NT2/D1 (cell line): Measurements from ENCODE around the gene FAM184A.

ENCODE experiments used
- SUZ12 ChIP-seq: IDR thresholded peaks from 2 replicates; pipeline ENCODE4 v1.6.1; 2011; ENCODE audit not compliant: insufficient read length, insufficient read depth; ENCODE audit errors: extremely low read depth
- YY1 ChIP-seq: IDR thresholded peaks from 2 replicates; pipeline ENCODE4 v1.6.1; 2011; ENCODE audit not compliant: insufficient read length, insufficient read depth
- ZNF274 ChIP-seq: IDR thresholded peaks from 2 replicates; pipeline ENCODE4 v1.6.1; 2011; ENCODE audit warnings: mild to moderate bottlenecking, low read depth, low read length

GRCh38 chr6:119119989-119120388, 41.5 kb upstream of the FAM184A start:
- TF ChIP-seq SUZ12 (no peak), ZNF274 (no peak), YY1 (no peak)
